GM19397 (cell line): Measurements from ENCODE around the gene HS6ST3.

Experiments used
- ATAC-seq: cut with Tn5 transposase; IDR thresholded peaks from one replicate; pipeline ENCODE4 v1.9.1; 2021; ENCODE audit warnings: mild to moderate bottlenecking, moderate library complexity; ENCODE audit not compliant: unreplicated experiment

HS6ST3 gene

GRCh38 chr13:96696389-96696900 lies 606.5 kb downstream of the HS6ST3 start:
- ATAC-seq: no peak

DNA sequence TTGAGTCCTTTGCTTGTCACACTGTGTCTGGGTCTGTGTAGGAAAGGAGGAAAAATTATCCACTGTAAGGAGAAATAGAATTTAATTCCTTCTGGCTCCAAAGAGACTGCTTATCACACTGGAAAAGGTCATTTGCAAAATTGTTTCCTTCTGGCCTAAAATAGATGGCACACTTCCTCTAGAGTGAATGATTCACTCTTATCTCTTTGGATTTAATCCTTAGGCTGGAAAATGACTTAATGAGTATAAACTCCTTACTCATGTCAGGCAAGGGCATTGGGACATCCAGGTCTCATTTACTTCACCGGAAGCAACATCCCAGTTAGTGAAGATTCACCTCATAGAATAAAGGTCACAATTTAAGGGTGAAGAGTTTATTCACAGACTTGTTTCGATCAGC lies 610.8 kb downstream of the HS6ST3 start:
- no peak for ATAC-seq

DNA sequence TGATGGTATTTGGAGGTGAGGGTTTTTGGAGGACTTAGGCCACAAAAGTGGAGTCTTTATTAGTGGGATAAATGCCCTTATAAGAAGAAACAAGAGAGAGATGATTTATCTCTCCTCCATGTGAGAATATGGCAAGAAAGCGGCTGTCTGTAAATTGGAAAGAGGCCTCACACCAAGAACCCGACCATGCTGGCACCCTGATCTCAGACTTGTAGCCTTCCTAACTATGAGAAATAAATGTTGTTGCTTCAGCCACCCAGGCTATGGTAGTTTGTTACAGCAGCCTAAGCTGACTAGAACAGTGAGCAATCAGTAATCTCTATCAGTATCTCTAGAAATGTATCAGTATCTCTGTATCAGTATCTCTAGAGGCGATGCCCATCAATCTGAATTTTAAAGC lies 617.2 kb downstream of the HS6ST3 start:
- ATAC-seq: no peak

DNA sequence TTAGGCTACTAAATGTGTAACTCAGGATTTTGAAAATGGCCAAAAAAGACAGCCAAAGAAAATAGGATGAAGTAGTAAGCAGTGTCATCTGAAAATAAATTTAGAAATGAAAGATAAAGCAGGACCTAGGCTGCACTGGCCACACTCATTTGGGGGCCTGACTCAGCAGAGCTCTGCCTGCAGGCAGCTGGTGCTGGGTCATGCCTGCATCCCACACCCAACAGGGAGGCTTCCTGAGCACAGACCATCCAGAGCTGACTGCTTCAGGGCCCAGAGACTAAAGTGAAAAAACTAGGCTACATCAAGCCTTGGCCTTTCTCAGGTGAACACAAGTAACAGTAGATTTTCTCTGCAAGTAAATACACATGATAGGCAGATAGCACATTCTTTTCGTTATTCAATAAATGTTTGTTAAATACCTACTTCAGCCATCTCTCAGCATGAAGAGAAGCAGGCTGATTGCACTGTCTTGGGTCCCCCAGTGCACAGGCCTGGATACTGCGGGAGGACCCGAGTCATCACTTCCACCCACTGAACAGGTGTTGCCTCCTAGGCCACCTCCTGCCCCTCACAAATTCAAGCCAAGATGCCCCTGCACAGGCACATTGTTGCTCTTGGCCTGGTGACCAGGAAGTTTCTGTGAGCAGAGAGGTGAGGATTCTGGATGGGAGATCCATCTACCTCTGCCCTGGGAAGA lies 620.4 kb downstream of the HS6ST3 start:
- no peak for ATAC-seq

DNA sequence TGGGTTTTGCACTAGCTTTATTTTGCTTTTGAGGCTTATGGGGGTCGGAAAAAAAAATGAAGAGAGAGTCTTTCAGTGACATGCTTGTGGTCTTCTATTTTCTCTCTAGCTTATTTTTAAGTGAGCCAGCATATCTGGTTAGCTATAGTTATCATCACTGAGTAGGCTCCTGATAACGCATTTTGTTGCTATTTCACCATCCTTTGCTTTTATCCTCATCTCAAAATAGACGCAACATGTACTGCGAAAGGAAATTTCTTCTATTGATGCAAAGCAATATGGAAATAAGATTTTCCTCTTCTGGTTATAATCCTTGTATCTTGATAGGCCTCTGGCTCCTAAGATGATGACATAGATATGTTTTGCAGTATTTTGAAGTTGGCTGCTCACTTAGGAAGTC lies 630.5 kb downstream of the HS6ST3 start:
- no peak for ATAC-seq

GRCh38 chr13:96726651-96727050 lies 636.7 kb downstream of the HS6ST3 start:
- ATAC-seq: no peak

GRCh38 chr13:96728463-96728862 lies 638.6 kb downstream of the HS6ST3 start:
- no peak for ATAC-seq

DNA sequence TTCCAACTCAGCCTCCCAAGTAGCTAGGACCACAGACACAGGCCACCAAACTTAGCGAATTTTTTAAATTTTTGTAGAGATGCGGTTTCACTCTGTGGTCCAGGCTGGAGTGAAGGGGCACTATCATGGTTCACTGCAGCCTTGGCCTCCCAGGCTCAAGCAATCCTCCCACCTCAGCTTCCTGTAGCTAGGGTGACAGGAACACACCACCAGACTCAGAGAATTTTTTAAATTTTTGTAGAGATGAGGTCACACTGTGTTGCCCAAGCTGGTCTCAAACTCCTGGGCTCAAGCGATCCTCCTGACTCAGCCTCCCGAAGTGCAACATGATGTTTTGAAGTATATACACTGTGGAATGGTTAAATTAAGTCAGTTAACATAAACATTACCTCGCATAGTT lies 640.8 kb downstream of the HS6ST3 start:
- no peak for ATAC-seq

DNA sequence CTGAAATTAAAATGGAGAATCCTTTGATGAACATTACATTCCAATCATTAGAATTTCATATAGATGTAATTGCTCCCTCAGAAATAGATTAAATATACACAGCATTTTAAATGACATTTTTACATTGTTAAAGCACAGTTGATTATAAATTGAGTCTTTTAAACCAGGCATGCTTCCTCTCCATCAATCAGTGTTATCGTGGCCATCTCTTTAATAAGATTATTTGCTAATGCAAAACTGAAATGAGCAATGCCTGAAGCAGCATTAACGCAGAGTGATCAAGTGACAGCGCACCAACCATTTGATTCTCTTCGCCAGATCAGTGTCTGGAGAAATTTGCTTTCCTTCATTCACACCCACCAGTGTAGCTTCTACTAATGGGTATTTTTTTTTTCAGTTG lies 644.6 kb downstream of the HS6ST3 start:
- no peak for ATAC-seq

GRCh38 chr13:96741779-96742178 lies 651.9 kb downstream of the HS6ST3 start:
- no peak for ATAC-seq

- no peak for ATAC-seq
Observed at GRCh38 chr13:96743296-96744089, 653.6 kb downstream of the HS6ST3 start.

DNA sequence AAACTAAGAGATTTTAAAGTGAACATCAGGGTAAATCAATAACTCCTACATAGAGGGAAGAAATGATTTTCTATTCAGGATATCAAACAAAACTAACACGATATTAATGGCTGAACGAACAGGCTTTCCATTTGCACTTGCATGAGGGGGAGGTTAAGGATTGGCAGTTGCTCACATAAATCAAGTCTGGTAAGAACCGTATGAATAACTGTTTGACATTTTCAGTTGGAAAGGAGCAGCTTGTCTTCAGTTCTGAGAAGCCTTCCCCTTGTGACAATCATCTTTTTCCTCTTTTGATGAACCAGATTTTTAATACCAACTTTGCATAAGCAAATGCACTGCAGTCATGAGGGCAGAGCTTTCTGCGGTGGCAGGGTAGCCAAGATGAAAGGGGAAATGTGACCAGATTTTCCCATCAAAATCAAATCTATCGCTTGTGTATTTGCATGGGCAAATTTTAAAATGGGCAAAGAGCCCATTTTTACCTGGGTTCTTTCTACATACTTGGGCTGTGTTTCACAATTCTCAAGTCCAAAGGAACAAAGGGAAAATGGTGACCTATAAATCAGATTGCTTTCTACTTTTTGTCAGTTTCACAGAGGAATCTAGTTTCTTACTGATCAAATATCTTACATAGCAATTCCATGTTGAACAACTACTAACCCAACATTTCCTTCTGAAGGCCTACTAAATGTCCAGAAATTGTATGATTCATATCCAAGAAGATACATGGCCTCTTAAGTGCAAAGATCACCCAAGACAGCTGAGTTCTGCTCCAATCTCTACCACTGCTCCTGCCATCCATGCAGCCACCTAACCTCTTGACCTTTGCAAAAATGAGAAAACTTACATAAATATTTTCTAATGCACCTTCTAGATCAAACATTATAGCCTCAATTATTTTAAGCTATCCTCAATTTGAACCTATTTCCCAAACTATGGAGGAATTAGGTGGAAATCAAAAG lies 654.7 kb downstream of the HS6ST3 start:
- no peak for ATAC-seq

DNA sequence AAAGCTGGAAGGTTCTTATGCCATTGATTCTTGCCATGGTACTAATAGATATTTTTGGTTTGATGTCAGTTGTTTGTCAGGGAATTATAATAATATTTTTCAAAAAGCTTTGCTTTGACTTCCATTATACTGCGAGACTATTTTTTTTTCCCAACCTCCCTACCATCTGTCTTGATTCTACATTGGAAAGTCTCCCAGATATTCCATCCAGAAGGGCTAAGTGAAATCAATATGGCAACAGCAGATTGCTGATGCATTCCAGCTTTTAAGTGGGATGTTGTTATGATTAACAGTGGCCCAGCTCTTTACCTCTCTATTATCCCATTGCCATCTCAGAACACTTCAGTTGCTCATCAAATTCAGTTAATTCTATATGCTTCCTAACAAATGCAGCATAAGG lies 657.0 kb downstream of the HS6ST3 start:
- ATAC-seq: no peak

DNA sequence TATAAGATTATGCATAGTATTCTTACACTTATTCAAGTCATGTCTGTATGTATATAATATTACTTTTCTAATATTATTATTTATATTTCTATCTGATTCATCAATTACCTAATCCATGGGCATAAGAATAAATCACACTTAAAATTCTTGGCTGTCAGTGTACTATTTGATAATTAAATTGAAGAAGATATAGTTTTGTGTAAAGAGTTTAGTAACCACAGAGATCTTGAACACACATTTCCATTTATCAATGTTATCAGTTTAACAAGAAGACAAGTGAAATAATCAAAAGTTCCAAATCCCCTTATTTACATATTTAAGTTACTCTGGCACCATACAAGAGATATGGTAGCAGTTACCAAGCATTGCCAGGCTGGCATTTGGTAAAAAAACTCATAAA lies 659.9 kb downstream of the HS6ST3 start:
- no peak for ATAC-seq

DNA sequence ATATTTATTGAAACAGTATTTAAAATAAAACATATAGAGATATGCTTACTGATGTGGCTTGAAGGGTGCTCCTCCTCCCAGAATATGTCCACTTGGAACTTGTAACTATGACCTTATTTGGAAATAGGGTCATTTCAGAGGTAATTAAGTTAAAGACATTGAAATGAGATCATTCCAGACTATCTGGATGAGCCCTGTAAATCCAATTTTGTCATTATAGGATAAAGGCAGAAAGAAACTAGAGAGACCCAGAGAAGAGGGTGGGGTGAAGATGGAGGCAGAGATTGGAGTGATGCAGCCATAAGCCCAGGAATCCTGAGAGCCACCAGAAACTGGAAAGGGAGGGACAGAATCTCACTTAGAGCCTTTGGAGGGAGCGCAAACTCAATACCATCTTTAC lies 661.2 kb downstream of the HS6ST3 start:
- no peak for ATAC-seq

DNA sequence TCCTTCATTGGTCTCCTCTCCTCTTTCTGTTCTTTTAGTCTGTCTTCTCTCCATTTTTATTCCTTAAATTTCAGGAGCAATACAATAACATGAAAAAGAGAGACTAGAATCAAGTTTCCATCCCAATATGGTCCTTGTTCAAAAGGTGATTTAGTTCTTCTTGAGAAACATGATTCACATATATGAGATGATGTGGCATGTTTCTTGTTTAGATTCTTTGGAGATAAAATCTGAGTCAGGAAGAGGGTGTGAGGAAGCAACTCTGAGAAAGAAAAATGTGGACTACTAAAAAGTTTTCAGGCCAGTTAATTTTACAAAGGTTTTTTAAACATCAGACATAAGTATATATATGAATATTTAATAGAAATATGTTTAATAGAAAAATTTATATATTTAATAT lies 673.0 kb downstream of the HS6ST3 start:
- ATAC-seq: no peak

- ATAC-seq: no peak
Observed at GRCh38 chr13:96766306-96766705, 676.4 kb downstream of the HS6ST3 start.

- no peak for ATAC-seq
Observed at GRCh38 chr13:96768524-96768923, 678.6 kb downstream of the HS6ST3 start.

DNA sequence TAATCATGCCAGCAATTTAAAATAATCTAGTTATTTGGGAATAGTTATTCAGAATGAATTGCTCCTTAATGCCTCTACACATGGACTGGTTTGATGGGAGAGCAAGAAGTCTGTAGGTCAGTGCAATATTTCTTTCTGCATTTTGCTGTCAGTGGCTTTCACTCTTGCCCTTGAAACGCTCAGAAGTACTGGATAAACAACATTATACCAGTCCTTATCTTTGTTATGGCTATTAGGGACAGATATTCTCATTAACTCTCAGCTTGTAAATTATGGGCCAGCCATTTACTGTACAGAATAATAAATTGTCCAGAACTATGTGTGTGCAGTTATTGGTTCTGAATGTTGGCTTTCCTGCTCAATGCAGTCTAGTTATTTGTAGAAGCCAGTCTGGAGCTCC lies 680.0 kb downstream of the HS6ST3 start:
- ATAC-seq: no peak

GRCh38 chr13:96771486-96772367 lies 681.8 kb downstream of the HS6ST3 start:
- peak; percentile 75 for ATAC-seq
